ENCODE data around the gene SYNE4.
A peak's percentile ranks its signal among the peaks of the same experiment; 100 is the strongest.
"Not testable (repeated sequence)": the region's sequence is repeated elsewhere in the genome, so short reads cannot be mapped to it uniquely, and the experiment has no call there.

The SYNE4 gene

GRCh38 chr19:36008336-36008978 is at the start of gene SYNE4:
SYNE4 (minus strand) TSS chr19:36008813; CDS start chr19:36008681, 132 bp downstream.
- DNase-seq: no peak

GRCh38 chr19:36054733-36055686 is 46.4 kb upstream of the SYNE4 start, which contains the start of gene WDR62:
WDR62 (plus strand) TSS chr19:36054897; CDS start chr19:36054972, 75 bp downstream.
- DNase-seq: peak; percentile 92 to 94

GRCh38 chr19:36054119-36054732 is 45.6 kb upstream of the SYNE4 start, which contains the start of gene THAP8:
THAP8 (minus strand) TSS chr19:36054285; CDS start chr19:36054217, 68 bp downstream.
- DNase-seq: peak; percentile 98 to 99

GRCh38 chr19:36051637-36052036 is 43.0 kb upstream of the SYNE4 start:
- DNase-seq: peak in 1 of 2 experiments; percentile 29

- DNase-seq: peak in 1 of 2 experiments; percentile 42
Observed at GRCh38 chr19:36051236-36051635, 42.6 kb upstream of the SYNE4 start.

- no peak for DNase-seq
Observed at GRCh38 chr19:36049080-36049698, 40.6 kb upstream of the SYNE4 start.

GRCh38 chr19:36047835-36048234 is 39.2 kb upstream of the SYNE4 start:
- DNase-seq: no peak

- DNase-seq: no peak
Observed at GRCh38 chr19:36046443-36047050, 37.9 kb upstream of the SYNE4 start.

- DNase-seq: no peak
Observed at GRCh38 chr19:36043952-36044351, 35.3 kb upstream of the SYNE4 start.

- DNase-seq: no peak
Observed at GRCh38 chr19:36041831-36042230, 33.2 kb upstream of the SYNE4 start.

- not testable (repeated sequence) for DNase-seq
Observed at GRCh38 chr19:36041092-36041491, 32.5 kb upstream of the SYNE4 start.

GRCh38 chr19:36040495-36040894 is 31.9 kb upstream of the SYNE4 start:
- no peak for DNase-seq

- peak; percentile 58 to 63 for DNase-seq
Observed at GRCh38 chr19:36032251-36033104, 23.9 kb upstream of the SYNE4 start, which contains the start of gene CLIP3. CLIP3 (minus strand) TSS chr19:36032873; CDS start chr19:36032357, 516 bp downstream.

- no peak for DNase-seq
Observed at GRCh38 chr19:36031308-36031707, 22.7 kb upstream of the SYNE4 start.

GRCh38 chr19:36030264-36031148 is 21.9 kb upstream of the SYNE4 start:
- no peak for DNase-seq

GRCh38 chr19:36028313-36029041 is 19.9 kb upstream of the SYNE4 start:
- DNase-seq: no peak

- no peak for DNase-seq
Observed at GRCh38 chr19:36027696-36028095, 19.1 kb upstream of the SYNE4 start.

- DNase-seq: no peak
Observed at GRCh38 chr19:36026091-36026876, 17.7 kb upstream of the SYNE4 start.

GRCh38 chr19:36025541-36025940 is 16.9 kb upstream of the SYNE4 start:
- DNase-seq: no peak
